Measurements from ENCODE around the gene GBF1.

DNA sequence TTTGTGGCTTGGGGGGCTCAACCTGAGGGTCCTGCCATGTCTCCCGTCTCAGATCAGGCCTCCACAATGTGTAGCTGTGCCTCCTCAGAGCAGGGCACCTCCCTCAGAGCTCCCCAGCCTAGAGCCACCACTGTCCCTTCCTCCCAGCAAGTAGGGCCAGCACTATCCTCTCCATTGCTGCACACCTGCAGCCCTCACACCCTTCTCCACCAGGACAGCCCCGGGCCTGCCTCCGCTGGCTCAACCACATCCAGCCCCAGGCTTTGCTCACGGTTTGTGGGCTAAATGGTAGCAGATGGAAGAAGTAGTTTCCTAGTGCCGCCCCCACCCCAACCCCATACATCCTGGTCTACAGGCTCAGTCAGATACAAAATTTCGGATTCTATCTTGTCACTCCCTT, 160.3 kb downstream of the GBF1 start:
- TF ChIP-seq CEBPB (IDR thresholded peaks at IDR 0.05; ENCODE audit: borderline replicate concordance in 1 of 2, low read depth in 2 of 2, low read length in 2 of 2) (no peak), JUND (IDR thresholded peaks at IDR 0.05; ENCODE audit: low read depth, low read length) (no peak), YBX1 (IDR thresholded peaks at IDR 0.05) (no peak), CHD2 (IDR thresholded peaks at IDR 0.05; ENCODE audit: borderline replicate concordance, low read depth, low read length) (no peak), TCF7 (IDR thresholded peaks at IDR 0.05; ENCODE audit: borderline replicate concordance) (no peak), NR2C2 (IDR thresholded peaks at IDR 0.05; ENCODE audit: borderline replicate concordance, control insufficient read depth, insufficient read length, low read depth) (no peak), SRF (IDR thresholded peaks at IDR 0.05; ENCODE audit: low read depth in 2 of 2, low read length in 2 of 2) (no peak)
- TF ChIP-seq, protein P1, sequence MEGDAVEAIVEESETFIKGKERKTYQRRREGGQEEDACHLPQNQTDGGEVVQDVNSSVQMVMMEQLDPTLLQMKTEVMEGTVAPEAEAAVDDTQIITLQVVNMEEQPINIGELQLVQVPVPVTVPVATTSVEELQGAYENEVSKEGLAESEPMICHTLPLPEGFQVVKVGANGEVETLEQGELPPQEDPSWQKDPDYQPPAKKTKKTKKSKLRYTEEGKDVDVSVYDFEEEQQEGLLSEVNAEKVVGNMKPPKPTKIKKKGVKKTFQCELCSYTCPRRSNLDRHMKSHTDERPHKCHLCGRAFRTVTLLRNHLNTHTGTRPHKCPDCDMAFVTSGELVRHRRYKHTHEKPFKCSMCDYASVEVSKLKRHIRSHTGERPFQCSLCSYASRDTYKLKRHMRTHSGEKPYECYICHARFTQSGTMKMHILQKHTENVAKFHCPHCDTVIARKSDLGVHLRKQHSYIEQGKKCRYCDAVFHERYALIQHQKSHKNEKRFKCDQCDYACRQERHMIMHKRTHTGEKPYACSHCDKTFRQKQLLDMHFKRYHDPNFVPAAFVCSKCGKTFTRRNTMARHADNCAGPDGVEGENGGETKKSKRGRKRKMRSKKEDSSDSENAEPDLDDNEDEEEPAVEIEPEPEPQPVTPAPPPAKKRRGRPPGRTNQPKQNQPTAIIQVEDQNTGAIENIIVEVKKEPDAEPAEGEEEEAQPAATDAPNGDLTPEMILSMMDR (IDR thresholded peaks at IDR 0.05 in 2 of 3, conservative IDR thresholded peaks at IDR 0.05 in 1 of 3; ENCODE audit: control insufficient read depth in 2 of 3, extremely low read depth in 1 of 3, insufficient read depth in 1 of 3, low read depth in 3 of 3, low read length in 3 of 3) = no peak
- TF ChIP-seq, protein P2, sequence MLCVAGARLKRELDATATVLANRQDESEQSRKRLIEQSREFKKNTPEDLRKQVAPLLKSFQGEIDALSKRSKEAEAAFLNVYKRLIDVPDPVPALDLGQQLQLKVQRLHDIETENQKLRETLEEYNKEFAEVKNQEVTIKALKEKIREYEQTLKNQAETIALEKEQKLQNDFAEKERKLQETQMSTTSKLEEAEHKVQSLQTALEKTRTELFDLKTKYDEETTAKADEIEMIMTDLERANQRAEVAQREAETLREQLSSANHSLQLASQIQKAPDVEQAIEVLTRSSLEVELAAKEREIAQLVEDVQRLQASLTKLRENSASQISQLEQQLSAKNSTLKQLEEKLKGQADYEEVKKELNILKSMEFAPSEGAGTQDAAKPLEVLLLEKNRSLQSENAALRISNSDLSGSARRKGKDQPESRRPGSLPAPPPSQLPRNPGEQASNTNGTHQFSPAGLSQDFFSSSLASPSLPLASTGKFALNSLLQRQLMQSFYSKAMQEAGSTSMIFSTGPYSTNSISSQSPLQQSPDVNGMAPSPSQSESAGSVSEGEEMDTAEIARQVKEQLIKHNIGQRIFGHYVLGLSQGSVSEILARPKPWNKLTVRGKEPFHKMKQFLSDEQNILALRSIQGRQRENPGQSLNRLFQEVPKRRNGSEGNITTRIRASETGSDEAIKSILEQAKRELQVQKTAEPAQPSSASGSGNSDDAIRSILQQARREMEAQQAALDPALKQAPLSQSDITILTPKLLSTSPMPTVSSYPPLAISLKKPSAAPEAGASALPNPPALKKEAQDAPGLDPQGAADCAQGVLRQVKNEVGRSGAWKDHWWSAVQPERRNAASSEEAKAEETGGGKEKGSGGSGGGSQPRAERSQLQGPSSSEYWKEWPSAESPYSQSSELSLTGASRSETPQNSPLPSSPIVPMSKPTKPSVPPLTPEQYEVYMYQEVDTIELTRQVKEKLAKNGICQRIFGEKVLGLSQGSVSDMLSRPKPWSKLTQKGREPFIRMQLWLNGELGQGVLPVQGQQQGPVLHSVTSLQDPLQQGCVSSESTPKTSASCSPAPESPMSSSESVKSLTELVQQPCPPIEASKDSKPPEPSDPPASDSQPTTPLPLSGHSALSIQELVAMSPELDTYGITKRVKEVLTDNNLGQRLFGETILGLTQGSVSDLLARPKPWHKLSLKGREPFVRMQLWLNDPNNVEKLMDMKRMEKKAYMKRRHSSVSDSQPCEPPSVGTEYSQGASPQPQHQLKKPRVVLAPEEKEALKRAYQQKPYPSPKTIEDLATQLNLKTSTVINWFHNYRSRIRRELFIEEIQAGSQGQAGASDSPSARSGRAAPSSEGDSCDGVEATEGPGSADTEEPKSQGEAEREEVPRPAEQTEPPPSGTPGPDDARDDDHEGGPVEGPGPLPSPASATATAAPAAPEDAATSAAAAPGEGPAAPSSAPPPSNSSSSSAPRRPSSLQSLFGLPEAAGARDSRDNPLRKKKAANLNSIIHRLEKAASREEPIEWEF (IDR thresholded peaks at IDR 0.05; ENCODE audit: insufficient replicate concordance, low read depth, low read length) = no peak
- TF ChIP-seq, protein P3, sequence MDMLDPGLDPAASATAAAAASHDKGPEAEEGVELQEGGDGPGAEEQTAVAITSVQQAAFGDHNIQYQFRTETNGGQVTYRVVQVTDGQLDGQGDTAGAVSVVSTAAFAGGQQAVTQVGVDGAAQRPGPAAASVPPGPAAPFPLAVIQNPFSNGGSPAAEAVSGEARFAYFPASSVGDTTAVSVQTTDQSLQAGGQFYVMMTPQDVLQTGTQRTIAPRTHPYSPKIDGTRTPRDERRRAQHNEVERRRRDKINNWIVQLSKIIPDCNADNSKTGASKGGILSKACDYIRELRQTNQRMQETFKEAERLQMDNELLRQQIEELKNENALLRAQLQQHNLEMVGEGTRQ (IDR thresholded peaks at IDR 0.05; ENCODE audit: borderline replicate concordance, low read depth, low read length) = no peak

Data from GM12878 (cell line).